CD1c-positive myeloid dendritic cell (primary cell): ENCODE measurements around the gene SAXO1.
"Not testable (repeated sequence)": the region's sequence is repeated elsewhere in the genome, so short reads cannot be mapped to it uniquely, and the experiment has no call there.

Experiments
- DNase-seq: peaks from one replicate; pipeline ENCODE4 v3.0.0-alpha.2; 2016; ENCODE audit errors: extremely low spot score

Gene SAXO1

GRCh38 chr9:19033015-19033414 is at the start of gene SAXO1:
TSS of gene SAXO1 (minus strand) at chr9:19033209. CDS start at chr9:19032908, 301 bp downstream.
- DNase-seq: no peak

DNA sequence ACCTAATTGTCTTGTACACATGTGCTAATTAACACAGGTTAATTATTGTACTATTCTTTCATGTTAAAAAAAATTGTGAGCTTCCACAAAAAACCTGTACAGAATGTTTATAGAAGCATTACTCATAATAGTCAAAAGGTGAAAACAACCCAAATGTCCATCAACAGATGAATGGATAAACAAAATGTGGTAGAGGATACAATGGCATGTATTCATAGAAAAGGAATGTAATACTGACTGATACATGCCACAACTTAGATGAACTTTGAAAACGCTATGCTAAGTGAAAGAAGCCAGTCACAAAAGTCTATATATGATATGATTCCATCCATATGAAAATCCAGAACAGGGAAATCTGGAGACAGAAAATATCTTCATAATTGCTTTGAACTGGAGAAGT is 41.8 kb upstream of the SAXO1 start:
- no peak for DNase-seq

DNA sequence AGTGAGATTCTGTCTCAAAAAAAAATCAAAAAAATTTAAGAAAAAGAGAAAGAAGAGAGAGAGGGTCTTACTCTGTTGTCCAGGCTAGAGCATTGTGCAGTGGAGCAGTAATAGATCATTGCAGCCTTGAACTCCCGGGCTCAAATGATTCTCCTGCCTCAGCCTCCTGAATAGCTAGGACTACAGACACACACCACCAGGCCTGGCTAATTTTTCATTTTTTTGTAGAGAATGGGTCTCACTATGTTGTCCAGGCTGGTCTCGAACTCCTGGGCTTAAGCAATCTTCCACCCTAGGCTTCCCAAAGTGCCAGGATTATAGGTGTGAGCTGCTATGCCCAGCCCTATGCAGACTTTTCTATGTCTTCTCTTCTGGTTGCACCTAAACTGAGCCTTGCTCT is 41.2 kb upstream of the SAXO1 start:
- DNase-seq: no peak

DNA sequence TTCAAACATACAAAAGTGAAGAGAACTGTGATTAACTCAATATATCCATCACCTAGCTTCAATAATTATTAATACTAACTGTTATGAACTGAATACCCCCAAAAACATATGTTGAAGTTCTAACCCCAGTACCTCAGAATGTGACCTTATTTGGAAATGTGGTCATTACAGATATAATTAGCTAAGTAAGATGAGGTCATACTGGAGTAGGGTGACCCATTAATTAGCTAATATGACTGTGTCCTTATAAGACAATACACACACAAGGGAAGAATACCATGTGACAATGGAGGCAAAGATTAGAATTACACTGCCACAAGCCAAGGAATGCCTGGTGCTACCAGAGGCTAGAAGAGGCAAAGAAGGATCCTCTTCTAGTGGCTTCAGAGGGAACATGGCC is 24.0 kb upstream of the SAXO1 start:
- no peak for DNase-seq

GRCh38 chr9:19050637-19051591 is 17.9 kb upstream of the SAXO1 start:
- no peak for DNase-seq

DNA sequence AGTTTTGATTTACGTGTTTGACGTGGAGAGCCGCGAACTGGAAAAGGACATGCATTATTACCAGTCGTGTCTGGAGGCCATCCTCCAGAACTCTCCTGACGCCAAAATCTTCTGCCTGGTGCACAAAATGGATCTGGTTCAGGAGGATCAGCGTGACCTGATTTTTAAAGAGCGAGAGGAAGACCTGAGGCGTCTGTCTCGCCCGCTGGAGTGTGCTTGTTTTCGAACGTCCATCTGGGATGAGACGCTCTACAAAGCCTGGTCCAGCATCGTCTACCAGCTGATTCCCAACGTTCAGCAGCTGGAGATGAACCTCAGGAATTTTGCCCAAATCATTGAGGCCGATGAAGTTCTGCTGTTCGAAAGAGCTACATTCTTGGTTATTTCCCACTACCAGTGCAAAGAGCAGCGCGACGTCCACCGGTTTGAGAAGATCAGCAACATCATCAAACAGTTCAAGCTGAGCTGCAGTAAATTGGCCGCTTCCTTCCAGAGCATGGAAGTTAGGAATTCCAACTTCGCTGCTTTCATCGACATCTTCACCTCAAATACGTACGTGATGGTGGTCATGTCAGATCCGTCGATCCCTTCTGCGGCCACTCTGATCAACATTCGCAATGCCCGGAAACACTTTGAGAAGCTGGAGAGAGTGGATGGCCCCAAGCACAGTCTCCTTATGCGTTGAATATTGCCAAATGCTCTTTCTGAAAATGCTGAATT is 17.1 kb upstream of the SAXO1 start:
- DNase-seq: no peak

DNA sequence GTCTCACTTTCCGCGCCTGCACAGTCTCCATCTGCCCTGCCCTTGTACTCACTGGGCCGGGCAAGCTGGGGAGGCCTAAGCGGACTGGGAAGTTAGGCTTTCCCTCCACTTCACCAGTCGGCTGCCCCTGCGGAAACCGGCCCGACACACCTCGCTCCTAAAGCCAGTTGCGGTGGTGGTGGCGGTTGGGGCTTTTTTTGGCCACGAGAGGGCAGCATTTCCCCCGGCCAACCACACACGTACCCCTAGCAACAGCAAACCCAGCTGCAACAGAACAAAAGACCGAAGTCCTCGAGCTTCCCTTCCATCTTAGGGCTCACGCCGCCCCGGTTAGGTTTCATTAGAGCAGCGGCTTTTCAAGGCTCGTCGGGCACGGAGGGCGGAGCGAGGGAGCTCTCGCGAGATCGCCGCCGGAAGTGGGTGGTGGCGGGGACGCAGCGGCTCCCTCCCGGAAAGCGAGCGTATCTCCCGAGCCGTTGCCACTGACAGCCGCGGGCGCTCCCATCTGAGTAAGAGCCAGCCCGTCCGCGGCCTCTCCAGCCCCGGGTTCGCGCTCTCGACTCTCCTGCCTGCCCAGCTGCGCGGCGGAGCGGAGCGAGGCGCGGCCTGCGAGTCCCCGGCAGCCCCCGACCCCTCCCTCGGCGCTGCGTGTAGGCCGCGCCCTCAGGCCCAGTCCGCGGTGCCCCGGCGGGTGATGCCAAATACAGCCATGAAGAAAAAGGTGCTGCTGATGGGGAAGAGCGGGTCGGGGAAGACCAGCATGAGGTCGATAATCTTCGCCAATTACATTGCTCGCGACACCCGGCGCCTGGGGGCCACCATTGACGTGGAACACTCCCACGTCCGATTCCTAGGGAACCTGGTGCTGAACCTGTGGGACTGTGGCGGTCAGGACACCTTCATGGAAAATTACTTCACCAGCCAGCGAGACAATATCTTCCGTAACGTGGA is 16.2 kb upstream of the SAXO1 start, which contains the start of gene RRAGA:
Gene RRAGA (plus strand): TSS at position 462 of the 951 bp plus-strand sequence. CDS start 233 bp downstream, at position 695.
- peak; percentile 98 for DNase-seq

DNA sequence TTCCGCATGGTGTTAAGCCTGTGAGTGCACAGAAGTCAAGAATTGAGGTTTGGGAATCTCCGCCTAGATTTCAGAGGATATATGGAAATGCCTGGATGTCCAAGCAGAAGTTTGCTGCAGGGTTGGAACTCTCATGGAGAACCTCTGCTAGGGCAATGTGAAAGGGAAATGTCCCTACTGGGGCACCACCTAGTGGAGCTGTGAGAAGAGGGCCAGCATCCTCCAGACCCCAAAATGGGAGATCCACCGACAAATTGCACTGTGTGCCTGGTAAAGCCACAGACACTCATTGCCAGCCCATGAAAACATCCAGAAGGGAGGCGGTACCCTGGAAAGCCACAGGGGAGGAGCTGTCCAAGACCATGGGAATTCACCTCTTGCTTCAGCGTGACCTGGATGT is 3.6 kb upstream of the SAXO1 start:
- no peak for DNase-seq

GRCh38 chr9:19032406-19032805 is 603 bp downstream of the SAXO1 start:
- DNase-seq: no peak

- DNase-seq: no peak
Observed at GRCh38 chr9:19030899-19031298, 2.1 kb downstream of the SAXO1 start.

DNA sequence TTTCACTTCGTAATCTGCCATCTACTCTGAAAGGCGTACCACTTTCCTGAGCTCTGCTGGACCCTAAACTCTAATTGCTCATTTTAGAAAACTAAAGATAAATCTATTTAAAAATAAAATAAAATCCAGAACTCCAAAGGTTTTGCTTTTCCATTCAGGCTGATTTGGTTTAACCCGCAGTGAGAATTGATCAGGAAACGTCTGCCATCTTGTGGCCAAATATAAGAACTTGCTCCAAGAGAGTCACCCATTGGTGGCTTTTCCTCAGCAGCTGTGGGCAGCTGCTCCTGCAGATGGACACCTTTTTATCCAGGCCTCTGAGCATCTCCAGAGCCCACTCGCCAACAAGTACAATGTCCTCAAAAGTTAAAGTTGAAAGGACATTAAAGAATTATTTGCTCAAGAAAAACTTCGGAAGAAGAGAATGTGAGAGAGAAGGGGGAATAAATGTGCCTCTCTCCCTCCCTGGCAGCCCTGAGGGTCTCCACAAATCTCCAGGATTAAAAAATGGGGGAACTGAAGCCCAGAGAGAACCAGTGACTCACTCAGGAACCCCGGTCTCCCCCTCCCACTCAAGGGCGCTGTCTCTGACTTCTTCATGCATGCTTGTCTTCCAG is 4.1 kb downstream of the SAXO1 start:
- peak; percentile 52 for DNase-seq

DNA sequence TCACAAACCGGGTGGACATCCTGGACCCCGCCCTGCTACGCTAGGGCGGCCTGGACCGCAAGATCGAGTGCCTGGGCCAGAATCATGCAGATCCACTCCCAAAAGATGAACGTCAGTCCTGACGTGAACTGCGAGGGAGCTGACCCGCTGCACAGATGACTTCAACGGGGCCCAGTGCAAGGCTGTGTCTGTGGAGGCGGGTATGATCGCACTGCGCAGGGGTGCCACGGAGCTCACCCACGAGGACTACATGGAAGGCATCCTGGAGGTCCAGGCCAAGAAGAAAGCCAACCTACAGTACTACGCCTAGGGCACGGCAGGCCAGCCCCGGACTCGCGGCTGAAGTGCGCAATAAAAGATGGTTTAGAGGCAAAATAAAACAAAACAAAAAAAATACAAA is 5.2 kb downstream of the SAXO1 start:
- DNase-seq: no peak

GRCh38 chr9:19026375-19026774 is 6.6 kb downstream of the SAXO1 start:
- DNase-seq: no peak

GRCh38 chr9:19023078-19023477 is 9.9 kb downstream of the SAXO1 start:
- DNase-seq: no peak

DNA sequence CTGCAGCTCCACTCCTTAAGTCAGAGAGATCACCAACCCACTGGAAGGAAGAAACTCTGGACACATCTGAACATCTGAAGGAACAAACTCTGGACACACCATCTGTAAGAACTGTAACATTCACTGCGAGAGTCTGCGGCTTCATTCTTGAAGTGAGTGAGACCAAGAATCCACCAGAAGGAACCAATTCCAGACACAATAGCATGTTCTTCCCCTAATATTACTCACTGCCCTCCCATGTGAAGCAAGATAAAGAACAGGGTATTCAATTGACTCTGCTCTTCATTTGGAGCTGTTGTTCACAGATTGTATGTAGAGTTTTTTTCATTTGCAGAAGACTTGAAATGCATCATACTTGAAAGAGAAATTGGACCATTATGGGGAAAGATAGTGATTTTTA is 10.8 kb downstream of the SAXO1 start:
- no peak for DNase-seq

DNA sequence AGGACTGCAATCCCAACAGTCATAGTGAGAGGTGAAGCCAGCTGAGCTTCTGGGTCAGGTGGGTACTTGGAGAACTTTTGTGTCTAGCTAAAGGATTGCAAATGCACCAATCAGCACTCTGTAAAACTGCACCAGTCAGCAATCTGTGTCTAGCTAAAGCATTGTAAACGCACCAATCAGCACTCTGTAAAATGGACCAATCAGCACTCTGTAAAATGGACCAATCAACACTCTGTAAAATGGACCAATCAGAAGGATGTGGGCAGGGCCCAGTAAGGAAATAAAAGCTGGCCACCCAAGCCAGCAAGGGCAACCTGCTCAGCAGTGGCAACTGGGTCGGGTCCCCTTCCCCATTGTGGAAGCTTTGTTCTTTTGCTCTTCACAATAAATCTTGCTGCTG is 11.4 kb downstream of the SAXO1 start:
- DNase-seq: not testable (repeated sequence)

DNA sequence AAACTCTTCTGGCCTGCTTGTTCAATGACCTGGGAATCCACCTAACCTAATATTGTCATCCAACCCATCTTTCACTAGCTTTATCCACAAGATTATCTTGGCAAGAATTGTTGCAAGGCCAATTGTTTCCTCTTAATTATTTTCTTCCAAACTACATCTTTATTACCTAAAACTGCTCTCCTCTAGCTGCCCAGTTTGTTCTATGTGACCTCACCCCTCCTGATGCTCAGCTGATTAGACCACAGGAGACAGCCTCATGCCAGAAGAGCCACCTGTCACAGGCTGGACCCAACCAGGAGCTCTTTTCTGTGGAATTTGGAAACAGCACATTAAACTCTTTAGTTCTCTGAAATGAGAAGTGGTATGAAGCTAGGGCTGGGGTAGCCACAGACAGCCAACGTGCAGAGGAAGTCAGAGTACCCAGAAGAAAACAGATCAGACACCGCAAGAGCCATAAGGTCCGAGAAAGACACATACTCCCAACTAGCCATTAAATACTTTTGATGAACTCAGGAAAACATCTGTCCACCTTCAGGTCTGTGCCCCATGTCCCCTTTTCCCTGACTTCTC is 12.0 kb downstream of the SAXO1 start:
- DNase-seq: no peak

- peak; percentile 17 for DNase-seq
Observed at GRCh38 chr9:19018201-19018600, 14.8 kb downstream of the SAXO1 start.

DNA sequence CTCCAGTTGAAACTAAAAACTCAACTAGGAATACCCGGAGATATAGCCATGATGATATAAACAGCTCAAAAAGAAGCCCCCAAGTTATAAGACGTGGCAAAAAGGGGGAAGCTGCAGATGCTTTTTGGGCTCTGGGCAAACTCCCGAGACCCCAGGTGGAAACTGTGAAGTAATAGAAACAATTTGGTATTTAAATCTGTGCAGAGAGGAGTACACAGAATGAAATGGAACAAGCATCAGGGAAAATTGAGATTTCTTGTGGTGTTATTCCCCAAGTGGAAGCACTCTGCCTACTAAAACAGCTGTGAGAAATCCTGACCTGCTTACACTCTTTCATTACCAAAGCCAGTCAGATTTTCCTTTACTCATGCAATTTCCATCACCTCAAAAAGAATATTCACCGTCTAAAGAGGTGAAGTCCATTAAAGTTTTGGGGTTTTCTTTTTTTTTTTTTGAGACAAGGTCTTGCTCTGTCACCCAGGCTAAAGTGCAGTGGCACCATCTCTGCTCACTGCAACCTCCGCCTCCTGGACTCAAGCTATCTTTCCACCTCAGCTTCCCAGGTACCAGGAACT is 23.5 kb downstream of the SAXO1 start:
- DNase-seq: no peak

DNA sequence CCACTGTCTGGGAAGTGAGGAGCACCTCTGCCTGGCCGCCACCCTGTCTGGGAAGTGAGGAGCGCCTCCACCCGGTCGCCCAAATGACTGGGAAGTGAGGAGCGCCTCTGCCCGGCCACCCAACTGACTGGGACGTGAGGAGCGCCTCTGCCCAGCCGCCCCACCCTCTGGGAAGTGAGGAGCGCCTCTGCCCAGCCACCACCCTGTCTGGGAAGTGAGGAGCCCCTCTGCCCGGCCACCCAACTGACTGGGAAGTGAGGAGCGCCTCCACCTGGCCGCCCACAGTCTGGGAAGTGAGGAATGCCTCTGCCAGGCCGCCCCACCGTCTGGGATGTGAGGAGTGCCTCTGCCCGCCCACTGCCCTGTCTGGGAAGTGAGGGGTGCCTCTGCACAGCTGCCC is 32.9 kb downstream of the SAXO1 start:
- DNase-seq: no peak
